Effector CD4-positive, alpha-beta T cell (primary cell): Measurements from ENCODE around the gene AURKB.
"Not testable (repeated sequence)": the region's sequence is repeated elsewhere in the genome, so short reads cannot be mapped to it uniquely, and the experiment has no call there.

Source experiments
- DNase-seq: peaks from one replicate; pipeline ENCODE4 v3.0.0-alpha.2; 2020

AURKB gene

GRCh38 chr17:8187517-8188262 lies 22.7 kb downstream of the AURKB start:
- peak; percentile 76 for DNase-seq

DNA sequence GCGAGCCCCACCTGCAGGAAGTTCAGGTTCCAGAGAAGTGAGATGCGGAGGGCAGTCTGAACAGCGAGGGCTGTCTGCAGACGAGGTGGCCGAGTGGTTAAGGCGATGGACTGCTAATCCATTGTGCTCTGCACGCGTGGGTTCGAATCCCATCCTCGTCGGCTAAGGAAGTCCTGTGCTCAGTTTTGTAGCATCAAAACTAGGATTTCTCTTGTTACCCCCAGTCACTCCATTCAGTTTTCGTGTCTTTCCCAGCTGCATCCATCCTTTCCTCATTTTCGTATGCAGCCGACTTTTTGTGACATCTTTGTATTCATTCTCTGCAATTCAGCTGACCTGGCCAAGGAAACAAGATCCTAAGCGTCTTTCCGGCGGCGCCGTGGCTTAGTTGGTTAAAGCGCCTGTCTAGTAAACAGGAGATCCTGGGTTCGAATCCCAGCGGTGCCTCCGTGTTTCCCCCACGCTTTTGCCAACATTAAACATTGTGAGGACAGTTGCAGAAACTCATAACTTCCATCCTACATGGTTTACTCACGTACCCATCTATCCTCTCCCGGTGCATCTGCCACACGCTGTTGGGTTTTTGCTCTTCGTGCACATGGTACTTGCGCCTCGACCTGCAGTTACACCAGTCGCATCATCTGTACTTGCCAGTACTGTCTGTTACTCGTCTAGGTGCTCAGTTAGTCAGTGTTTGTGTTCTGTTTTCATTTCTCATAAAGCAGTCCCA lies 23.4 kb downstream of the AURKB start:
- peak; percentile 75 for DNase-seq

DNA sequence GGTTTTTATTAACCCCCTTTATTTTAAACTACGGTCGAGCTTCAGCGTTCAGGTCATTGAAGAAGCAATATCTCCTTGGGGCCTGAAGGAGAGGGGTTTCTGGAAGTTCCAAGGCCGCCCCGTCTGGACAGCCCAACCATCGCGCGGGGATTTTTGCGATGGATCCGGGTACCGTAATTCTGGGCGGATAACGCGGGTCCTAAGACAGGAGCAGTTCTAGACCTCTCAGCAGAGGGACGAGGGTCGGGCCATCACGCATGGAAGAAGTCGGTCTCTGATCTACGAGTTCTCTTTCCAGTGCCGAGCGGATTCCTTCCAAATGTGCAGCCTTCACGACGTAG lies 24.0 kb downstream of the AURKB start:
- DNase-seq, result no peak

DNA sequence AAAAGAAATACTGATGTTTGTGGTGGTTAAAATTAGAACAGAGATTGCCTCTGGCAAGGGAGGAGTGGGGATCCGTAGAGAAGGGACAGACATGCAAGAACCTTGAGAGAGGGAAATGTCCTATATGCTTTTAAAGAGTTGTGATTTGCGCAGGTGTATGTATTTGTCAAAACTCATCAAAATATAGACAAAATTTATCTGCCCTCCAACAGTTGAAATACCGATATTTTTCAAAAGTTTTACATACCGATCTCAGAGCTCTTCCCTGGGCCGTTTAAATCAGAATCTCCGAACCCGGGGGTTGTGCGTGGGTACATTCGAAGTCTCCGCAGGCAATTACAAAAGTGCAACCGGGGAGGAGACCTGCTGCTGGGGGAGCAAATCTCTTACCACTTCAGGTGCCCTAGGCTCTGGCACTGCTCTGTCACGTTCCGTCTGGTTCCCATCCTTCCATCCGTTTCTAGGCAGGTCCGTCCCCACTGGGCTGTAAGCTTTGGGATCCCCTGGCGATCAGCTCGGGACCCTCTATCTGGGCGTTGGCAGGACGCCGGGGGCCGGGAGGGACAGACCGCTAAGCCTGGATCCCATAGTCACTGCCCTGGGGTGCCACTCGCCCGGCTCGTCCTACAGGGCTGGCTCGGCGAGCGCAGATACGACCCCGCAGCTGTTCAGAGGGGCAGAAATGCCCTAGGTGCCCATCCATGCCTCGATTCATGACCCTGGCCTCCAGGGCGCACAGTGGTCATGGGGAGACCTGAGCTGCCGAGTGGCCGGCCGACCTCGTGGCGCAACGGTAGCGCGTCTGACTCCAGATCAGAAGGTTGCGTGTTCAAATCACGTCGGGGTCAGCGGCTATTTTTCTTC lies 24.6 kb downstream of the AURKB start:
- DNase-seq, result peak; percentile 83

DNA sequence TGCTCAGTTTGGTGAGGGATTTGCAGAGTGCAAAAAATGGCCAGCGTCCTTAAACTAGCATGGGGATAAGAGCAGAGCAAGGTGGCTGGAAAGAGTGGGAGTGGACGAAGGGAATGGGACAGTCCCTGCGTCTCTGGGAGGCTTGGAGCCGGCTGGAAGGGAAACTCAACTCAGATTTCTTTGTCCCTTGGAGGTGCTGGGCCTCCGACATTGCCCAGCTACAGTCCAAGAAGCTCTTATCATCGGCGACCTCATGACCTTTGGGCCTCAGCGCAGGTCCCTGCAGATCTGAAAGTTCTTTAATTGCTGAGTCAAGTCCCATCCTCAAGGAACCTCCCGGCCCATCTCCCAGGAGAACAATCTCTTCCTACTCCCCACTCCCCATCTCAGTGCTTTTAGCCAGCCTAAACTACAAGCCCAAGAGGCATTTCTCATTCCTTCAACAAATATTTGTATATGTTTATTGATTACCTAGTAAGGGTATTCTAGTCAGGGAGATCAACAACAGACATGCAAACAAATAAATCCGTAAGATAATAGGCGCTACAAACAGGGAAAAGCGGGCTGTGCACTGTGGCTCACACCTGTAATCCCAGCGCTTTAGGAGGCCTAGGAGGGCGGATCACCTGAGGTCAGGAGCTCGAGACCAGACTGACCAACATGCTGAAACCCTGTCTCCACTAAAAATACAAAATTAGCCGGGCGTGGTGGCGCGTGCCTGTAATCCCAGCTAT lies 33.2 kb downstream of the AURKB start:
- DNase-seq, result no peak

- peak; percentile 87 for DNase-seq
Measured at GRCh38 chr17:8176197-8176940, 34.0 kb downstream of the AURKB start, which contains the start of gene TMEM107. Gene TMEM107, minus strand, starts transcription at chr17:8176380. Its CDS starts 94 bp downstream, at chr17:8176286.

DNA sequence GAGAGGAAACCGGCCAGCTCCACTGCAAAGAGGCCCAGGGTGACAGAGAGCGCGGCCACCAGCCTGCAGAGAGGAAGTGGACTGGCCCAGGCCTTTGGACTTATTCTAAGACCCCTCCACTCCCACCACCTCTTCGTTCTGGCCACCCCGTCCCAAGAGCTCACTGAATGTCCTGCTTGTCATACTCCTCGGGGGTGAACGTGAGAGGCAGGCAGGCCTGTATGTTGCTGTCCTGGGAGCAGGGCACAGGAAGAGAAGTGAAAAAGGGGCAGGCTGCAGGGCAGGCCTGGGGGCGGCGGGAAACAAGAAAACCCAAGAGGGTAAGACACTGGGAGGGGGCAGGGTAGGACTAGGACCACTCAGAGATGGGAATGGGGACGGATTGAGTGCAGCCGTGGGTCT lies 34.6 kb downstream of the AURKB start:
- DNase-seq, result no peak

- no peak for DNase-seq
Measured at GRCh38 chr17:8173871-8174322, 36.5 kb downstream of the AURKB start.

DNA sequence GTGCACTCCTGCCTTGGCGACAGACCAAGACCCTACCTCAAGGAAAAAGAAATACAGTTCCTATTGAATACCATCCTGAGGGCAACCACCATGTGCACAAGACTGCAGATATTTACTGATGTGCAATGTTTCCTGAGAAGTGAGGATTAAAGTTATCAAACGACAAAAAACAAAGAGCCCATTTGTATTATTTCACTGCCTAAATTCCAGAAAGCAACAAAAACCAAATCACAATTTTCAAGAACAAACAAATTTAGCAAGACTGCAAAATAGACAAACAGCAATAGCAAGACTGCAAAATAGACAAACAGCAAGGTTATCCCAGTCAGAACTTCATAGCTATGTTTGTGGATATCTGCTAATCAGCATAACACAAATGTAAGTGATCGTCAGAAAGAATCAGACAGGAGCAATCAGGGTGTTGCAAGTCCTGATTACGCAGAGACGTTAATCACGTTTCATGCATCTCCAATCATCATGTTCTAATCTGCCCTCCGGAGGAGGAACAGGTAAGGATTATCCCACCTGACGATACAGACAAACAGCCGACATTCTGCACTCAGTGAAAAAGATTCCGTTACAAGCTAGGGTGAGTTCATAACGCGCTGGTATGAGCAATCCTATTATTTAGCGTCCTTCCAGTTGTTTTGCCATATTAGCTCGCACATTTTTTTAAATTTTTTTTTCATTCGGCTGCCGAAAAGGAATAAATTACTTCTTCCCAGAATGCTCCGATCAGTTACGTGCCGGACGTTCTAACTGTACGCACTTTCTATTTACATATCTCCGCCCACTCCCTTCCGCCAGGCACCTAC lies 37.1 kb downstream of the AURKB start:
- DNase-seq, result peak; percentile 76

GRCh38 chr17:8170186-8170585 lies 40.2 kb downstream of the AURKB start:
- DNase-seq, result not testable (repeated sequence)

DNA sequence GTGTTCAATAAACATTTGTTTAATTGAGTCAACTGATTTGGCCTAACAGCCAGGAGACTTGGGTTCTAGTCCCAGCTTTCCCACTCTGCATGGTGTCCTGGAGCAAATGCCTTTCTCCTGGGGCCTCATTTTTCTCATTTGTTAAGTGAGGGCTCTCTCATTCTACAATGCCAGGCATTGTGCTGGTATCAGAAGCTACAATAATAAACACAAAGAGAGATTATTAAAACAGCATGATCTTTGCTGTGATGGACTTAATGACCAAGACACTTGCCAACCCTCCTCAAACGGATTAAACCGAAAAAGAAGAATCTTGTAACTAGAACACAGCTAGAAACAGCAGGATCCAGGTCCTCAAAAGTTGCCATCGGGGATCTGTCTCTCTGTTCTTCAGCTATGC lies 42.8 kb downstream of the AURKB start:
- DNase-seq, result no peak

GRCh38 chr17:8166731-8167130 lies 43.6 kb downstream of the AURKB start:
- DNase-seq, result no peak

- peak; percentile 11 for DNase-seq
Measured at GRCh38 chr17:8164815-8165131, 45.6 kb downstream of the AURKB start.

GRCh38 chr17:8163978-8164814 lies 46.2 kb downstream of the AURKB start:
- DNase-seq, result peak; percentile 63

DNA sequence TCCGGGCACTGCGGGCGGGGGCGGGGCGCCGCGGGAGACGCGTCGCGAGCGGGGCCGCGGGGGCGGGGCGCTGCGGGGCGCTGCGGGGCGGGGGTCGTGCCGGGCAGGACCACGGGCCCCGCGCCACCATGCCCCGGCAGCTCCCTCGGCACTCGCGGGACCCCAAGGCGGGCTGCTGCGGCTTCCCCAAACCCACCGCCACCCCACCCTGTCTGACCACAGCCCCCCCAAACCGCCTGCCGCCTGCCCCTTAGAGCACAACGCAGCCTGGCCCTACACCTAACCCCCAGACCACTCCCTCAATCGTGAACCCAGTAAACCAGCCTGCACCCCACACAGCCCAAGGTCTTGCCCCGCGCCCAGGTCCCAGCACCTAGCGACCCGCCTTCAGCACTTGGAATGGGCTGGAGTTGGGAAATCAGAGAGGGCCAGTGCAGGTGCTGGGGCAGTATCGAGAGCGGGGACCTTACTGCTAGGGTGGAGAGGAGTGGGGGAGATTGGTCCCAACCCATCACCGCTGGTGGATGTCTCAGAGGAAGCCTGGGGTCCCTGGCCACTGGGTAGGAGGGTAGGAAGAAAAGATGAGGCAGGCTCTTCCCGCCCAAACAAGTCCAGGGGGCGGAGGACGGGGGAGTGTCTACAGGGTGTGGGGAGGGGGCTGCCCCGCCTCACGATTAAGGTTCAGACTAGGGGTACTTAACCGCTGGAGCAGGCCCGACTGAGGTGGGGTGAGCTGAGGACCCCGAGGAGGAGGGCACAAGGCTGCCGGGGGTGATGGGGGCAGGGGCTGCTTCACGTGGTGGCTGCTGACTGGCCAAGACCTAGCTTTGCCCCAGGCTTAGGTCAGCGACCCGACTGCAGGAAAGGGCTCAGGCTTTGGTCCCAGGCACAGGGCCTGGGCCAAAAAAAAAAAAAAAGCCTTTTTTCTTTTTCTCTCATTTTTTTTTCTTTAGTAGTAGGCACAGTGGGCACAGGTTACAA lies 47.1 kb downstream of the AURKB start:
- peak; percentile 6 for DNase-seq

DNA sequence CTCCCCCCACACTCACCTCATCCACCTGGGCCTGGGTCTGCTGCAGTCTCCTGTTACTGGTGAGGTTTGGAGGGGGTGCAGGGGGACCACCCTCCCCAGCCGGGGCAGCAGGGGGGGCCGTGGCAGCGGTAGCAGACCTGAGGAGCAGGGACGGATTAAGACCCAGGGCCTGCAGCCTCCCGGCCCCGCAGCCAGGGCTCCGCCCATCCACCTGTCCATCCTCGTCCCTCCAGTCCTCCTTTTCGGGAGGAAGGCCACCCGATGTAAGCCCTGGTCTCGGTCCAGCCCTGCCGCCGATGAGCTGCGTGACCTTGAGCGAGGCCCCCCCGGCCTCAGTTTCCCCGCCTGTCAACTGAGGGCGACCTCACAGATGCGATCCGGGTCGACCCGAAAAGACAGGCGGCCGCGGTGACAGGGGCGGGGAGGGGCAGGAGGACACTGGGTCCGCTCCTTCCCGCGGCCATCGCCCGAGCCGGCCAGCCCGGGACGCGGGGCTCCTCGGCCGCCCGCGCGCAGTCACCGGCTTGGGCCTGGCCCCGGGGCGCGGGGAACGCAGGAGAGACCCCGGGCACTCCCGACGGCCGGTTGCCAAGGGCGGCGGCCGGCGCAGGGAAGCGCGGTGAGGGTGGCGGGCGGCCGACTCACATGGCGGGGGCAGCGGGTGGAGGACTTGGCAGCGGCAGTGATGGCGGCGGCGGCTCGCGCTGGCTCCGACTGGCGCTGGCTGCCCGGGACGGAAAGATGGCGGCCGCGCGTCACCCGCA lies 48.0 kb downstream of the AURKB start, which contains the start of gene VAMP2:
Gene VAMP2, minus strand, starts transcription at position 716 of the 764 bp plus-strand sequence. Its CDS starts 69 bp downstream, at position 647.
- DNase-seq, result peak; percentile 82

DNA sequence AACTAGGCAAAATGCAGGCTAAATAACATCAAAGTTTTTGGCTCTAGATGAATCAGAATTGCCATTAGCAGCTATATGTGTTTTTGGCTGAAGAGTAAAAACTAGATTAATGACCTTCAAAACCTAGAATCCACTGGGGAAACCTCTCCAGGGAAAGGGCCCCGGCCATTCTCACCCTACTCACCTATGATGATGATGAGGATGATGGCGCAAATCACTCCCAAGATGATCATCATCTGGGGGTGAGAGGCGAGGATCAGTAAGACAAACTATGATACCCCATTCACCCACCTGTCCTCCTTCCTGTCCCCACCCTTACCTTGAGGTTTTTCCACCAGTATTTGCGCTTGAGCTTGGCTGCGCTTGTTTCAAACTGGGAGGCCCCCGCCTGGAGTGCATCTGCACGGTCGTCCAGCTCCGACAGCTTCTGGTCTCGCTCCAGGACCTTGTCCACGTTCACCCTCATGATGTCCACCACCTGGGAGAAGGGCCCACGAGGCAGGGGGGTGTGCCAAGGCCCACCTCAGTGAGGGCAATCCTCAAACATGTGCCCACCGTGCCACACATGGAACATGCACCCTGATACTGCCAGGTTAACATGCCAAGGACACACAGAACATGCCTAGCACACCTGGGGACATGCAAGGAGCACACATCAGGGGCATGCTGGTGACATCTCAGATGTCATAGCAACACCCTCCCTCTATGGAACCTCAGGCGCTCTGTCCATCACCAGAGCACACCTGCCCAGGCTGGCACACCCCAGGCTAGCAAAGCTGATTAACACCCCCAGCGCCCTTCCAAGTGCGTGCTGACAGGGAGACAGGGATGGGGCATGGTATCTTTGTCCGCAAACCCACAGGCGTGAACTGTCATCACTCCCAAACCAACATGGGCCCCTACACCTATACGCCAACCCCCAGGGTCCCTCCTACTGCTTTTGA lies 48.8 kb downstream of the AURKB start:
- peak; percentile 6 for DNase-seq
